ENCODE data around the gene SCYGR8.

- TF ChIP-seq CTCF (IDR thresholded peaks at IDR 0.05 in 2 of 3, conservative IDR thresholded peaks at IDR 0.05 in 1 of 3; ENCODE audit: control insufficient read depth in 2 of 3, extremely low read depth in 1 of 3, insufficient read depth in 1 of 3, low read depth in 3 of 3, low read length in 3 of 3) (no peak), BRCA1 (IDR thresholded peaks at IDR 0.05; ENCODE audit: low read depth, low read length) (no peak), SIN3A (IDR thresholded peaks at IDR 0.05; ENCODE audit: low read depth, low read length) (no peak), HDAC2 (IDR thresholded peaks at IDR 0.05) (no peak), MXI1 (IDR thresholded peaks at IDR 0.05; ENCODE audit: low read depth, low read length) (no peak), ZSCAN29 (IDR thresholded peaks at IDR 0.05) (no peak), ZNF217 (IDR thresholded peaks at IDR 0.05) (no peak), ELK1 (IDR thresholded peaks at IDR 0.05; ENCODE audit: low read depth, low read length) (no peak), TAF1 (IDR thresholded peaks at IDR 0.05; ENCODE audit: borderline replicate concordance, low read depth, low read length) (no peak), MYC (IDR thresholded peaks at IDR 0.05; ENCODE audit: insufficient read depth, insufficient read length, insufficient replicate concordance, low read length, severe bottlenecking) (no peak)
These were observed 17.7 kb upstream of the SCYGR8 start, which contains the start of gene SCYGR7 for GRCh38 chr2:227728035-227728434.
